Measurements from ENCODE around the gene CAV3. TPM values are rescaled to one million over a fixed set of nuclear protein-coding genes. Genes with fewer than 3 reads are reported as not detected.

The CAV3 gene
- polyA plus RNA-seq, 1 donor (not counting 4 experiments of a cell fraction or from before 2014, with no cell fraction given), result not detected

GRCh38 chr3:8702560-8702959 lies 31.0 kb upstream of the CAV3 start:
- H3K9me1 ChIP-seq (ENCODE audit: control insufficient read depth, extremely low read depth, insufficient read depth, low read length), result no peaks in the 10 kb centered on the region
- no peak for FAIRE-seq
- no peaks in the 10 kb centered on the region for H3K27me3 ChIP-seq (ENCODE audit: control insufficient read depth, extremely low read depth, insufficient read depth, low read length)
- no peak overlapping the region for H2AFZ ChIP-seq (ENCODE audit: control insufficient read depth, low read length)
- no peaks in the 10 kb centered on the region for H3K4me1 ChIP-seq (ENCODE audit: control insufficient read depth, extremely low read depth, insufficient read depth, low read length)
- H3K36me3 ChIP-seq (ENCODE audit: control insufficient read depth in 2 of 2, extremely low read depth in 1 of 2, insufficient read depth in 2 of 2, low read length in 2 of 2), result no peaks in the 10 kb centered on the region
- TF ChIP-seq, protein P1, sequence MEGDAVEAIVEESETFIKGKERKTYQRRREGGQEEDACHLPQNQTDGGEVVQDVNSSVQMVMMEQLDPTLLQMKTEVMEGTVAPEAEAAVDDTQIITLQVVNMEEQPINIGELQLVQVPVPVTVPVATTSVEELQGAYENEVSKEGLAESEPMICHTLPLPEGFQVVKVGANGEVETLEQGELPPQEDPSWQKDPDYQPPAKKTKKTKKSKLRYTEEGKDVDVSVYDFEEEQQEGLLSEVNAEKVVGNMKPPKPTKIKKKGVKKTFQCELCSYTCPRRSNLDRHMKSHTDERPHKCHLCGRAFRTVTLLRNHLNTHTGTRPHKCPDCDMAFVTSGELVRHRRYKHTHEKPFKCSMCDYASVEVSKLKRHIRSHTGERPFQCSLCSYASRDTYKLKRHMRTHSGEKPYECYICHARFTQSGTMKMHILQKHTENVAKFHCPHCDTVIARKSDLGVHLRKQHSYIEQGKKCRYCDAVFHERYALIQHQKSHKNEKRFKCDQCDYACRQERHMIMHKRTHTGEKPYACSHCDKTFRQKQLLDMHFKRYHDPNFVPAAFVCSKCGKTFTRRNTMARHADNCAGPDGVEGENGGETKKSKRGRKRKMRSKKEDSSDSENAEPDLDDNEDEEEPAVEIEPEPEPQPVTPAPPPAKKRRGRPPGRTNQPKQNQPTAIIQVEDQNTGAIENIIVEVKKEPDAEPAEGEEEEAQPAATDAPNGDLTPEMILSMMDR (optimal IDR thresholded peaks at IDR 0.05 in 1 of 3, IDR thresholded peaks at IDR 0.05 in 1 of 3, conservative IDR thresholded peaks at IDR 0.05 in 1 of 3; ENCODE audit: extremely low read depth in 1 of 3, insufficient read depth in 2 of 3, low read length in 3 of 3), result peak; percentile 9 to 41 (median 41)
- no peak for TF ChIP-seq EZH2 (IDR thresholded peaks at IDR 0.05; ENCODE audit: low read length)
- H3K4me3 ChIP-seq (ENCODE audit: control insufficient read depth in 2 of 3, extremely low read depth in 1 of 3, insufficient read depth in 2 of 3, low read depth in 1 of 3, low read length in 3 of 3), result no peak overlapping the region
- H3K27ac ChIP-seq (ENCODE audit: control insufficient read depth, insufficient read depth, low read length), result no peak overlapping the region
- H3K9me3 ChIP-seq (ENCODE audit: control insufficient read depth, low read depth, low read length), result peaks cover 8% of the 10 kb centered on the region
- DNase-seq (ENCODE audit: low read depth, low spot score), result no peak
- no peak overlapping the region for H3K4me2 ChIP-seq (ENCODE audit: control insufficient read depth, extremely low read depth, insufficient read depth, low read depth, low read length)
- no peaks in the 10 kb centered on the region for H4K20me1 ChIP-seq (ENCODE audit: control insufficient read depth, extremely low read depth, insufficient read depth, low read length)
- dilution Hi-C loops (cut with MboI; ENCODE audit: extremely low pct_ligation_motif_present, low sequenced_read_pairs), result no loop called here
- no peak overlapping the region for H3K9ac ChIP-seq (ENCODE audit: control insufficient read depth, extremely low read depth, insufficient read depth, low read length)
- H3K79me2 ChIP-seq (ENCODE audit: control insufficient read depth, insufficient read depth, low read length), result no peaks in the 10 kb centered on the region

GRCh38 chr3:8705575-8705974 lies 28.0 kb upstream of the CAV3 start:
- Histone ChIP-seq H3K36me3 (ENCODE audit: control insufficient read depth in 2 of 2, extremely low read depth in 1 of 2, insufficient read depth in 2 of 2, low read length in 2 of 2) (no peaks in the 10 kb centered on the region), H2AFZ (ENCODE audit: control insufficient read depth, low read length) (no peak overlapping the region), H3K9me1 (ENCODE audit: control insufficient read depth, extremely low read depth, insufficient read depth, low read length) (no peaks in the 10 kb centered on the region), H3K4me3 (ENCODE audit: control insufficient read depth in 2 of 3, extremely low read depth in 1 of 3, insufficient read depth in 2 of 3, low read depth in 1 of 3, low read length in 3 of 3) (no peak overlapping the region), H4K20me1 (ENCODE audit: control insufficient read depth, extremely low read depth, insufficient read depth, low read length) (no peaks in the 10 kb centered on the region), H3K4me2 (ENCODE audit: control insufficient read depth, extremely low read depth, insufficient read depth, low read depth, low read length) (no peak overlapping the region), H3K9me3 (ENCODE audit: control insufficient read depth, low read depth, low read length) (peaks cover 8% of the 10 kb centered on the region), H3K27me3 (ENCODE audit: control insufficient read depth, extremely low read depth, insufficient read depth, low read length) (no peaks in the 10 kb centered on the region), H3K79me2 (ENCODE audit: control insufficient read depth, insufficient read depth, low read length) (no peaks in the 10 kb centered on the region), H3K27ac (ENCODE audit: control insufficient read depth, insufficient read depth, low read length) (no peak overlapping the region), H3K9ac (ENCODE audit: control insufficient read depth, extremely low read depth, insufficient read depth, low read length) (no peak overlapping the region), H3K4me1 (ENCODE audit: control insufficient read depth, extremely low read depth, insufficient read depth, low read length) (no peaks in the 10 kb centered on the region)
- TF ChIP-seq EZH2 (IDR thresholded peaks at IDR 0.05; ENCODE audit: low read length), result no peak
- TF ChIP-seq, protein P1 (optimal IDR thresholded peaks at IDR 0.05 in 1 of 3, IDR thresholded peaks at IDR 0.05 in 1 of 3, conservative IDR thresholded peaks at IDR 0.05 in 1 of 3; ENCODE audit: extremely low read depth in 1 of 3, insufficient read depth in 2 of 3, low read length in 3 of 3), result no peak
- no peak for DNase-seq (ENCODE audit: low read depth, low spot score)
- no peak for FAIRE-seq
- dilution Hi-C loops (cut with MboI; ENCODE audit: extremely low pct_ligation_motif_present, low sequenced_read_pairs), result no loop called here
